HG02642 (cell line): Measurements from ENCODE around the gene SELENBP1.
"Not testable (repeated sequence)": the region's sequence is repeated elsewhere in the genome, so short reads cannot be mapped to it uniquely, and the experiment has no call there.

Source experiments
- ATAC-seq: cut with Tn5 transposase; IDR thresholded peaks from one replicate; pipeline ENCODE4 v1.9.1; 2021; ENCODE audit warnings: mild to moderate bottlenecking; ENCODE audit not compliant: unreplicated experiment, poor library complexity

SELENBP1 gene

GRCh38 chr1:151372058-151372934, at the start of gene SELENBP1:
SELENBP1 (minus strand) TSS chr1:151372705; CDS start chr1:151372641, 64 bp downstream.
- ATAC-seq, result no peak

GRCh38 chr1:151419819-151420218, 47.3 kb upstream of the SELENBP1 start:
- ATAC-seq, result no peak

GRCh38 chr1:151418081-151418480, 45.6 kb upstream of the SELENBP1 start:
- ATAC-seq, result no peak

- ATAC-seq, result no peak
These were observed 43.7 kb upstream of the SELENBP1 start for GRCh38 chr1:151416231-151416630.

GRCh38 chr1:151411884-151412283, 39.4 kb upstream of the SELENBP1 start:
- no peak for ATAC-seq

GRCh38 chr1:151408891-151409290, 36.4 kb upstream of the SELENBP1 start:
- no peak for ATAC-seq

- no peak for ATAC-seq
These were observed 34.8 kb upstream of the SELENBP1 start for GRCh38 chr1:151407304-151407703.

GRCh38 chr1:151406176-151406575, 33.7 kb upstream of the SELENBP1 start:
- ATAC-seq, result no peak

GRCh38 chr1:151405187-151405951, 32.9 kb upstream of the SELENBP1 start:
- no peak for ATAC-seq

- no peak for ATAC-seq
These were observed 31.1 kb upstream of the SELENBP1 start for GRCh38 chr1:151403612-151404011.

- no peak for ATAC-seq
These were observed 30.3 kb upstream of the SELENBP1 start for GRCh38 chr1:151402764-151403163.

GRCh38 chr1:151401860-151402259, 29.4 kb upstream of the SELENBP1 start:
- no peak for ATAC-seq

GRCh38 chr1:151401125-151401788, 28.8 kb upstream of the SELENBP1 start:
- ATAC-seq, result no peak

GRCh38 chr1:151399324-151400171, 27.0 kb upstream of the SELENBP1 start, which contains the start of gene PSMB4:
PSMB4 (plus strand) TSS chr1:151399573; CDS start chr1:151399588, 15 bp downstream.
- peak; percentile 85 for ATAC-seq

GRCh38 chr1:151396265-151396664, 23.8 kb upstream of the SELENBP1 start:
- not testable (repeated sequence) for ATAC-seq

GRCh38 chr1:151393583-151393982, 21.1 kb upstream of the SELENBP1 start:
- no peak for ATAC-seq

- ATAC-seq, result no peak
These were observed 18.6 kb upstream of the SELENBP1 start for GRCh38 chr1:151391079-151391563.

- not testable (repeated sequence) for ATAC-seq
These were observed 17.9 kb upstream of the SELENBP1 start for GRCh38 chr1:151390221-151391078.

GRCh38 chr1:151386002-151386401, 13.5 kb upstream of the SELENBP1 start:
- no peak for ATAC-seq
